Inferior parietal cortex (tissue), 1 donor: ENCODE results near the gene CDX1.

ENCODE experiments used
- DNase-seq: peaks from one replicate; pipeline ENCODE4 v3.0.0-alpha.2; 2016; ENCODE audit errors: extremely low spot score

Gene CDX1

DNA sequence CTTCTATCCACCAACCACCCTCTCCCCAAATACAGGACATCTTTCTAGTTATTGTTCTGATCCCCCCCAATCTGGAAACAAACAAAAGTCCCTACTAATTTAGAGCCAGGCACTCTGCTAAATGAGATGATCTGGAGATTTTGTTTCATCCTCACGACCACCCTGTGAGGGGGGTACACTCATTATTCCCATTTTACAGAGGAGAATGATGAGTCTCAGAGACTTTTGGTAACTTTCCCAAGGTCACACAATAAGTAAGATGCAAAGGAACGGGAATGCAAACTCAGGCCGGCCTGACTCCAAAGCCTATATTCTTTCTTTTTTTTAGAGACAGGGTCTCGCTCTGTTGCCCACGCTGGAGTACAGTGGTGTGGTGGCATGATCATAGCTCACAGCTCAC lies 20.3 kb upstream of the CDX1 start:
- DNase-seq, result no peak

DNA sequence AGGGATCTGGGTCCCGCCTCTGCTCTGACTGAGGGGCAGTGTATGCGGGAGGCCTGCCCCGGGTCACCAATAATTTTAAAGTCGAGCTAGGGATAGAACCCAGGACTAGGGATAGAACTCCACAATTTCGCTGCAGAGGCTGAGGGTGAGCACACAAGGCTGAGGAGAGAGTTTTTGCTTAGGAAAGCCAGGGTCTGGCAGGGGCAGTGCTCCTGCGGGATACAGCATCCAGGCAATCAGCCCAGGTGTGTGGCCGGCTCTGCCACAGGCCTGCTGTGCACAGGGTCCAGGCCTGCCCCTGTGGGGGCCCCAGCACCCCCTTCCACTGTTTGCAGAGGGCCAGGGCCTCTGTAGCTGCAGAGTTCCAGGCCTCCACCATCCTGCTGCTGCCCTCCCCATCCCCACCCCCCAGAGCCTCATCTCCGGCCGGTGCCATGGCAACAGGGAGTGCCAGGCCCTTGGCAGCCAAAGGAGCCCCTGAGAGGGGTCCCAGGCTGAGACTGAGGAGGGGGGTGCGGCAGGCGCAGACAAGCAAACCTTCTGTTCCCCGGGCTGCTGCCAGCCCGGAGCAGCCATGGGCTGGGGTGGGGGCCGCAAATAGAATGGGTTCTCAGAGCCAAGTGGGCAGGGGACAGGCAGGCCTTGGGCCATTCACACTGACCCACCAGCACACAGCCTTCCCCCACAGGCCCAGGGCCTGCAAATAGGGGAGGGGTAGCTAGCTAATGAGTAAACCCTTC lies 19.5 kb upstream of the CDX1 start:
- DNase-seq, result no peak

DNA sequence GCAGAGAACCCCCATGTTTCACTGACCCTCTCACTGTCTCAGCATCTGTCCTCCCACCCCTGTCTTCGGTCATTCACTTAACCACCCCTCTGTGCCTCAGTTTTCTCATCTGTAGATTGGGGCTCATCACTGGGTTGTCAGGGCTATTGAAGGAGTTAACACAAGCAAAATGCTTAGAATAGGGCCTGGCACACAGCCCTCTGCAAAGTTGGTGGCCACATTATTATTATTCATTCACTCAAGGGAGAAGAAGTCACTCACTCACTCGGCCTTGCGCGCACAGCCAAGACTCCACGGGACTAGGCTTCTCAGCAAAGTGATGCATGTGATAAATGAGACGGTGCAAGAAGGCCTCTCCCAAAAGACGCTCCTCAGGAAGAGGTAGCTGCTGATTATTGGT lies 18.9 kb upstream of the CDX1 start:
- DNase-seq, result no peak

GRCh38 chr5:150148117-150148927 lies 18.3 kb upstream of the CDX1 start:
- no peak for DNase-seq

DNA sequence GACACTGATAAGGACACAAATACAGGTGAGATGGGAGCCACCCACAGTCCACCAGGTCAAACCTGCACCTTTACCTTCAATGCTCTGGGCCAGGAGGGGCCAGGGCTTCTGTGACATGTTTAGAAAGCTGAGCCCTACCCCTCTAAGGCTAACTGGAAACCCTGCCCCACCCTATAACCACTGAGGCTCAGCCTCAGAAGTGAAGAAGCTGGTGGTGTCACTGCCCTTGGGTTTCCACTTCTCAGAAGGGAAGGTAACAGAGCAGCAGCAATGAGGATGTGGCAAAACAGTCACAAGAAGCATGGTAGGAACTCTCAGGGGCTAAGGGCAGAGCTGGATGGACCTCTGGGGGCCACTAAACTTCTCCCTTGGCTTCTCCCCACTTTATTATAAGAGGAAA lies 17.0 kb upstream of the CDX1 start:
- no peak for DNase-seq

- DNase-seq, result no peak
These were observed 13.7 kb upstream of the CDX1 start for GRCh38 chr5:150152636-150153462.

DNA sequence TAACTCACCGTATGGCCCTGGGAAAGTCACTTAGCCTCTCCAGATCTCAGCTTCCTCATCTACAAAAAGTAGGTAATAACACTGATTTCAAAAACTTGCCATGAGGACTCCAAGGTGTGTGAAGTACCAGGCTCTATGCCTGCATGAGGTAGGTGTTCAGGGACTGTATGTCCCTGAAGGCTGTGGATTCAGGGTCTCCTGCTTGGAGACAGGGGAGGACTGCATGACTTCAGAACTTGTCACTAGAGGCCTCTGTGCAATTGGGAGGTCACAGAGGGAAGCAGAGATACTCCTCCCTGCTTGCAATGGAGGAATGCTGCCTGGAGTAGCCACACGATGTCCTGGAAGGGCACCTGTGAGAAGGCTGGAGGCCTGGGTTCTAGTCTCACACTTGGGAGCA lies 13.1 kb upstream of the CDX1 start:
- no peak for DNase-seq

GRCh38 chr5:150153957-150154617 lies 12.5 kb upstream of the CDX1 start:
- no peak for DNase-seq

DNA sequence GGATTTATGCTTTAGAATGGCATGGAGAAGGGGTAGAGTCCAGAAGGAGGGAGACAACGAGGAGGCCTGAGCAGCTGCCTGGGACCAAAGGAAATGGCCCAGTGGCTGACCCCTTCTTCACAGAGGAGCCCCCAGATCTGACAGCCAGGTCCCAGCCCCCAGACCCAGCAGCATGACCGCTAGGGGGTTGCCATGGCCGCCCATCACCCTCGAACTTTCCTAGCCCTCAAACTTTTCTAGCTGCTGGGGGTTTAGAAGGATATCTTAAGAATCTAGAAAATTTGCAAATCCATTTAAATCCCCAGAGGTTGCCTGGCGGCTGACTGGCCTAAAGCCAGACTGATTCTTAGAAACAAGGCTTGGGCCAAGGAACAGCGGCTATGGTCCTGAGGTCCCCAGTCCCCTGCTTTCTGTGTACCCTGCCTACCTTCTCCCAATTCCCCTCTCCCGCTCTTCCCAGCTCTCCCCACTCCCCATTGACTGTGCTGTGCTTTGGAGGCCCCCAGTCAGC lies 11.9 kb upstream of the CDX1 start:
- DNase-seq, result no peak

DNA sequence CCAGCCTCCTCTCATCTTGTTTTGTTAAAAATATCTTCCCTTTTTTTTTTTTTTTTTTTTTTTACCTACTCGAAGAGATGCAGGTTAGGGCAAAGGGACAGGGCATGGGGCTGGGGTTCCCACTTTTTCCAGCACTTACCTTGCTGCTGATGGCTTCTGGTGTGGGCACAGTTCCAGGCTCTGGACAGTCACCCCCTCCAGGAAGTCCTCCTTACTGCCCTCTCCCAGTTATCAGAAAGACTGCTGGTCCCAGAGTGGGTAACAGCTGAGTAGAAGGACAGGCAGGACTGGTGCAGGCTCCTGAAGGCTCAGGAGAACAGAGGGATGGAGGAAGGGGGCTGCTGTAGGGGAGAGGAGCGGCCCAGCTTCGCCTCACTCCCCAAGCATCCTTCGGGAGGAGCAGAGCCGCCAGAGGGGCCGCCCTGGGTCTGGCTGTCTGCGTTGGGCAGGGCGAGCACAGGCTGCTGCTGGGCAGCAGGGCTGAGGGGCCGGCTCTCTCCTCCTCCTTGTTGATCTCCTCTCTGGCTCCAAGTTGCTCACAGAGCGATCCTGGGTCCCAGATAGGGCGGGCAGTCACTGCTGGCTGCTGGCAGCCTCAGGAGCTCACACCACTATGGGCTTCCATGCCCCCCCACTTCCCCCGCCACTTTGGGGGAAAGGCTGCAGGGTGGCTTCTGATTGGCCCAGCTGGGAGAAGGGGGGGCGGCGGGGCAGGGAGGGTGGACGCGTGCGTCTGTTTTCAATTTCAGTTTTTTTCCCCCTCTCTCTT lies 11.1 kb upstream of the CDX1 start, which contains the start of gene PDGFRB:
TSS of gene PDGFRB (minus strand) at position 588 of the 769 bp plus-strand sequence. CDS start 18,798 bp downstream, outside the sequence.
- no peak for DNase-seq

DNA sequence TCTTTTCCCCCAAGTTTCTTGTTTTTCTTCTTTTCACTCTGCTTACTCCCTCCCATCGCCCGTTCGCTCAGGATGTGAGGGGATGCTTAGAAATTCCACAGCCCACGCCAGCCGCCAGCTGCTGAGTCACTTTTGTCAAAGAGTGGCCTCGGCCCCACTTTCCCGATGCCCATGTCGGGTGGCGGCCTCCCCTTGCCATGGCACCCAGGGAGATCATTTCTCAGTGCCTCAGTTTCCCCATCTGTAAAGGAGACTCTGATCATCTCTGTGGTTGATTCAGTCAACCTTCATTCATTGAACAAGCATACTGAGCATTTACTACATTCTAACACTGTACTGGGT lies 10.6 kb upstream of the CDX1 start:
- no peak for DNase-seq

DNA sequence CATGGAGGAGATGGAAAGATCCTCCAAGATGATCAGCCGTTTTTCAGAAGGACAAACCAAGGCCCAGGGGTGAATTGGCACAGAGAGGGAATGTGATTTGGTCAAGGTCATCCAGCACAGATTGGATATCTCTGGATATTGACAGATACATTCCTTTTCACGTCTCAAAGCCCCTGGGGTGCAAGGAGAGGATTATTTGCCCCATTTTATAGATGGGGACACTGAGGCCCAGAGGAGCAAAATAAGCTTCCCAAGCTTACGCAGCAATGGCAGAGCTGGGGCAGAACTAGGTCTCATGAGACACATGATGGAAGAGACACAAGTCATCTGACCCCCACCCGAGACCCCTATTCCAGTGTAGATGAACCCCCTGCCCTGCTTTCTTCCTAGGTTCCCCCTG lies 10.0 kb upstream of the CDX1 start:
- no peak for DNase-seq

DNA sequence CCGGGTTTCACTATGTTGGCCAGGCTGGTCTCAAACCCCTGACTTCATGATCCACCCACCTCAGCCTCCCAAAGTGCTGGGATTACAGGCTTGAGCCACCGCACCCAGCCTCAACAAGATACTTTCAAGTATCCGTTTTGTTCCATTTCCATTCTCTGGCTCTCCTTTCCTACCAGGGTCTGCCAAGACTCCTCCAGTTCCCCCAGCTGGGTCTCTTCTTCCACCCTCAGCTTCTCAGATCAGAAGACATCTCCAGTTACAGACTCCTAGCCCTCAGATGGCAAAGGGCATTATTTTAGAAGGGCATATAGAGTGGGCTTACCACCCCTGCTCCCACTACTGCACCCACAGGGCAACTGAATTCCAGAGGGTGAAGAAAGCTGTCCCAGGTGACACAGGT lies 9.4 kb upstream of the CDX1 start:
- no peak for DNase-seq

DNA sequence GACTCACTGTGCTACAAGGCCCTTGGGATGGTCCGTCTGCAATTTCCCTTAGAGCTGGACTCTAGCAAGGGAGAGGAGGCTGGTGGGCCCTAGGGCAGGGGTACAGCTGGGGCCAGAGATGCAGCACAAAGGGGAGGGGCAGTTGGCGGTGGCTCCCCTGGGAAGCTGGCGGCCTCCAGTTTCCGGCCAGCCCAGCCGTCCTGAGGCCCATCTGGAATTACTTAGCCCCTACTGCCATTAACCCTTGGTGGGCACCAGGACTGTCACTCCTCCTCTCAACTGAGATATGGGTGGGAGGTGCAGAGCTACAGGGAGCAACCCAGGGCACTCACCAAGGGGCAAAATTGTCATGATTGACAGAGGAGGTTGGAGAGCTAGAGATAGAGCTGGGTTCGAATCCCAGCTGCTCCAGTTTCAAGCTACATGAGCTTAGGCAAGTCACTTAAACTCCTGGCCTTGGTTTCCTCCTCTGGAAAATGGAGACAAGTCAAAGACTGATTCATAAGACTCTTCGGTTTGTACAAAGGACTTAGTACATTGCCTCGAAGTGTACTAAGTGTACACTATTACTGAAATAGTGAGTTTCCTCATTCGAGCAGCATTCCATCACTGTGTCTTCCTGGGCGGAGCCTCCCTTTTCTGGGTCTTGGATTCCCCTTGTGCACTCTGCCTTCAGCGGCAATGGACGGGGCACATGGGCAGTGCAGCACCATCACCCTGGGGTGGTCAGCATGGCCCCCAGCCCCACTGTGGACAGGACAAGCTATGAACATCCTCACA lies 8.2 kb upstream of the CDX1 start:
- no peak for DNase-seq

DNA sequence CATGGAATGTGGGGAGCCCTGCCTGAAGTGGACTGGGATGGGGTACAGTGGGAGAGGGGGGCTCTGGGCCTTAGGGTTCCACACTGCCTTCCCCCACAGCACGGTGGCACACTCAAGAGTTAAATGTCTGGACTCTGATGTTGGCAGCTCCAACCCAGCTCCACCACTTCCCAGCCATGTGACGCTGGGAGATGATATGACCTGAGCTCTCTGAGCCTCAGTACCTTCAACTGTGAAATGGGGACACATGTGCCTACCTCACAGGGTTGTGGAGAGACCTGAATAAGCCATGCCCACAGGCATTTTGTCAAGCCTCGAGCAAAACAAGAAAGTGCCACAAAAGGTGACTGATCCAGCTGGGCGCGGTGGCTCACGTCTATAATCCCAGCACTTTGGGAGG lies 7.5 kb upstream of the CDX1 start:
- no peak for DNase-seq

DNA sequence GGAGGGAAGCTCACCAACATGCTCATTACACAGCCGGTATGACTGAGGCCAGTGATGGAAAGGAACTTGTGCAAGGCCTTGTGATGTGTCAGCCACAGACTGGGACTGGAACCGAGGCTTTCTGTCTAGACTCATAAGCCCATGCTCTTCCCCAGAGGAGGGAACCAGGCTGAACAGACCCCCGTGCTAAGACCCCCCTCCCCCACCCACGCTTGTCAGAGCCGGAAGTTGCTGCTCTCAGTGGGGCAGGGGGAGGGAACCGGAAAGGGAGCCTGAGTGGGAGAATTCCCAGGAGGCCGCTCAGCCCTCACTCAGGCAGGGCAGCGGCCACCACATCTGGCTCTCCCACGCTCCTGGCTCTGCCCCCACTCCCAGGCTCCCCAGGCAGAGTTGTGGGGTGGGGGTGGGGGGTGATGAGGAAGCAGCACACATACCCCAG lies 6.8 kb upstream of the CDX1 start:
- DNase-seq, result no peak

GRCh38 chr5:150160448-150161081 lies 6.0 kb upstream of the CDX1 start:
- no peak for DNase-seq

GRCh38 chr5:150161242-150162141 lies 5.1 kb upstream of the CDX1 start:
- DNase-seq, result peak; percentile 81

DNA sequence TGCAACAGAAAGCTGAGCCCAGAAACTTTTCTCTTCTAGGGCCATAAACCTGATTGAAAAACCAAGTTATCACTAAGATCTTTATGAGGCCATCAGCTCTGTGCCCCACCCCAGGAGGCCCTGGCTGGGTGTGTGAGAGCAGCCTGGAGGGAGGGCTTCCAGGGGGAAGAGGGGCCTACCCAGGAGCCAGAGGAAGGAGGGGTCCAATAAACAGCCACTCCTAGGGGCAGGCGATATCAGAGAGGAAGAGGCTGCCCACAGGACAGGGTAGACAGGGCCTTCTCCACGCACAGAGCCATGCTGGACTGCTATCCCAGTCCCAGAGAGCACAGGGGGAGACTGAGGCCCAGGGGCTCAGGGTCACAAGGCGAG lies 4.5 kb upstream of the CDX1 start:
- DNase-seq, result no peak
